Pancreas (tissue), 10 donors: ENCODE results near the gene FTCD. TPM values are rescaled to one million over a fixed set of nuclear protein-coding genes. Genes with fewer than 3 reads are reported as not detected.

ENCODE experiments used
- ATAC-seq, 4 donors: fragments of 200-7000 bp; cut with Tn5 transposase; one replicate each; pipeline versions ENCODE4 v1.8.0 to v1.9.1; 2020; ENCODE audit warnings: mild to moderate bottlenecking in 4 of 4, moderate library complexity in 4 of 4
- DNase-seq, 6 donors: peaks; one replicate each; pipeline ENCODE4 v3.0.0-alpha.2; 2020
- FAIRE-seq: peaks from 2 replicates; lab custom pipeline; 2012; peaks lifted over from hg19 to GRCh38; lab: Jason Lieb, UNC
- H3K27ac ChIP-seq, 4 donors: fragments of 200-600 bp; sonication (generic); 1 replicate in 3 of 4; 2 replicates in 1 of 4; pipeline versions ENCODE4 v1.5.0 to v1.8.0; 2020
- H3K27me3 ChIP-seq, 4 donors: fragments of 200-600 bp; one replicate each; pipeline ENCODE4 v1.8.0; 2021
- H3K36me3 ChIP-seq, 3 donors: fragments of 200-600 bp; sonication (generic) in 1 of 3; one replicate each; pipeline versions ENCODE4 v1.5.0 to v1.8.0; 2020 to 2021
- H3K4me1 ChIP-seq, 3 donors: fragments of 200-600 bp; one replicate each; pipeline ENCODE4 v1.8.0; 2021
- H3K4me3 ChIP-seq, 4 donors: fragments of 200-600 bp; sonication (generic) in 2 of 4; one replicate each; pipeline versions ENCODE4 v1.5.0 to v1.8.0; 2020 to 2021
- H3K9me3 ChIP-seq, 4 donors: fragments of 200-600 bp; one replicate each; pipeline ENCODE4 v1.8.0; 2021
- CTCF ChIP-seq, 4 donors: fragments of 200-600 bp; sonication (generic) in 3 of 4; IDR thresholded peaks; one replicate each; pipeline versions ENCODE4 v1.5.0 to v1.8.0; 2021; ENCODE audit warnings: antibody characterized with exemption in 4 of 4
- WGBS, 2 donors: extraction: QIAGEN DNeasy Blood & Tissue Kit; methylation state at CpG; one replicate each; pipeline ENCODE4 v1.1.7; 2013; 5-methylcytosine and 5-hydroxymethylcytosine counted together
- intact Hi-C, 3 donors: fragments of 100-400 bp; cut with DNase I; formaldehyde crosslinking; loops; one replicate each; pipeline versions ENCODE4 v1.11.1 to v1.14.2; 2022
- polyA plus RNA-seq, 2 donors: library from polyadenylated mRNA; stranded (reverse); fragments of 200-250 nt; gene quantifications; one replicate each; pipeline ENCODE4 v1.2.3, GENCODE V29; 2013
- total RNA-seq, 6 donors: library from RNA; stranded (reverse); fragmentation: NEBNext Ultra II Directional in 4 of 6; extraction: Animal tissue kit (Norgen Biotek cat#: 25700) in 4 of 6; gene quantifications; one replicate each; pipeline versions ENCODE4 v1.2.1 to v1.2.4, GENCODE V29; 2021 to 2023
- donor health status: healthy with polysubstance abuse.
- donor health status: DM: no; HTN: no; CAD: no; lungs with moderate emphysema.
- donor health status: DM: no; HTN: no; CAD: no.
- donor health status: control.
- donor health status: control.
- donor health status: Bipolar disorder and iron deficiency.
- donor health status: DM: yes; HTN: yes; CAD: no.
- donor health status: DM: no; HTN: no; CAD: no.
- donor health status: DM: no; HTN: no; CAD: no.
- donor health status: DM: yes; HTN: yes; CAD: no.

The FTCD gene
- total and polyA plus RNA-seq, 8 donors = 0.31 to 14.0 (median 0.54) TPM

GRCh38 chr21:46151989-46152926 lies 3.1 kb downstream of the FTCD start:
- peak in 5 of 6 donors; percentile 12 to 41 (median 14) for DNase-seq
- peak overlapping the region in 1 of 4 donors; percentile 27 for H3K4me3 ChIP-seq
- no peaks in the 10 kb centered on the region for H3K9me3 ChIP-seq
- no peak for ATAC-seq
- intact Hi-C loops = no loop called here
- H3K36me3 ChIP-seq = no peaks in the 10 kb centered on the region
- no peak overlapping the region for H3K27ac ChIP-seq
- WGBS, 2 donors = 80 to 84% methylated on average over 45 of the region's 45 CpGs
- no peak for FAIRE-seq
- TF ChIP-seq CTCF (IDR thresholded peaks at IDR 0.05) = no peak
- peaks cover 0 to 4% (median 0%) of the 10 kb centered on the region in 3 donors for H3K4me1 ChIP-seq
- H3K27me3 ChIP-seq = no peaks in the 10 kb centered on the region

- H3K4me1 ChIP-seq = peaks cover 0 to 4% (median 0%) of the 10 kb centered on the region in 3 donors
- DNase-seq = peak in 5 of 6 donors; percentile 2 to 74 (median 30)
- H3K27me3 ChIP-seq = no peaks in the 10 kb centered on the region
- H3K9me3 ChIP-seq = no peaks in the 10 kb centered on the region
- 72 to 78% methylated on average over 44 to 47 of the region's 47 CpGs for WGBS, 2 donors
- intact Hi-C loops = no loop called here
- no peaks in the 10 kb centered on the region for H3K36me3 ChIP-seq
- FAIRE-seq = no peak
- H3K4me3 ChIP-seq = no peak overlapping the region
- H3K27ac ChIP-seq = no peak overlapping the region
- no peak for TF ChIP-seq CTCF (IDR thresholded peaks at IDR 0.05)
- ATAC-seq = no peak
These were observed 4.0 kb downstream of the FTCD start for GRCh38 chr21:46151261-46151988.

- Histone ChIP-seq H3K27ac (no peak overlapping the region), H3K9me3 (no peaks in the 10 kb centered on the region), H3K4me1 (peaks cover 0 to 4% (median 0%) of the 10 kb centered on the region in 3 donors), H3K4me3 (no peak overlapping the region), H3K27me3 (no peaks in the 10 kb centered on the region), H3K36me3 (no peaks in the 10 kb centered on the region)
- DNase-seq (peak in 3 of 6 donors; percentile 14 to 54 (median 51)), FAIRE-seq (no peak), ATAC-seq (no peak)
- intact Hi-C loops = no loop called here
- no peak for TF ChIP-seq CTCF (IDR thresholded peaks at IDR 0.05)
- 76 to 77% methylated on average over 24 of the region's 24 CpGs for WGBS, 2 donors
These were observed 4.8 kb downstream of the FTCD start for GRCh38 chr21:46150491-46151121.

GRCh38 chr21:46150073-46150472 lies 5.3 kb downstream of the FTCD start:
- DNase-seq (peak in 3 of 6 donors; percentile 28 to 55 (median 50)), FAIRE-seq (no peak), ATAC-seq (no peak)
- no peaks in the 10 kb centered on the region for H3K9me3 ChIP-seq
- peaks cover 0 to 4% (median 0%) of the 10 kb centered on the region in 3 donors for H3K4me1 ChIP-seq
- no peak for TF ChIP-seq CTCF (IDR thresholded peaks at IDR 0.05)
- no peak overlapping the region for H3K27ac ChIP-seq
- no peaks in the 10 kb centered on the region for H3K27me3 ChIP-seq
- intact Hi-C loops = no loop called here
- WGBS, 2 donors = 72 to 76% methylated on average over 19 of the region's 19 CpGs
- H3K4me3 ChIP-seq = no peak overlapping the region
- no peaks in the 10 kb centered on the region for H3K36me3 ChIP-seq
